H9 (cell line): ENCODE results near the gene GRIA1. TPM values are rescaled to one million over a fixed set of nuclear protein-coding genes. Genes with fewer than 3 reads are reported as not detected.

ENCODE experiments used
- DNase-seq: peaks from one replicate; pipeline ENCODE4 v3.0.0-alpha.2; 2017
- H2AFZ ChIP-seq: one replicate; pipeline ENCODE4 v1.6.1; 2013; ENCODE audit warnings: mild to moderate bottlenecking, low read length, control low read depth, moderate library complexity
- H2AK5ac ChIP-seq: 2 replicates; pipeline ENCODE4 v1.6.1; 2013; ENCODE audit warnings: low read length, control low read depth, mixed read lengths; ENCODE audit not compliant: insufficient read length
- H2BK120ac ChIP-seq: one replicate; pipeline ENCODE4 v1.6.1; 2013; ENCODE audit warnings: low read depth, mild to moderate bottlenecking, low read length, control low read depth, inconsistent platforms; ENCODE audit not compliant: poor library complexity, severe bottlenecking
- H2BK12ac ChIP-seq: 2 replicates; pipeline ENCODE4 v1.6.1; 2013; ENCODE audit warnings: low read length, control low read depth, mixed read lengths, low read depth; ENCODE audit not compliant: insufficient read length
- H2BK15ac ChIP-seq: 2 replicates; pipeline ENCODE4 v1.6.1; 2013; ENCODE audit warnings: low read depth, low read length, control low read depth
- H2BK20ac ChIP-seq: one replicate; pipeline ENCODE4 v1.6.1; 2013; ENCODE audit warnings: low read depth, mild to moderate bottlenecking, low read length, control low read depth, inconsistent platforms; ENCODE audit not compliant: poor library complexity, severe bottlenecking
- H2BK5ac ChIP-seq: 2 replicates; pipeline ENCODE4 v1.6.1; 2013; ENCODE audit warnings: low read length, control low read depth, mixed read lengths; ENCODE audit not compliant: insufficient read length
- H3K14ac ChIP-seq: 2 replicates; pipeline ENCODE4 v1.6.1; 2013; ENCODE audit warnings: low read length, control low read depth; ENCODE audit not compliant: insufficient read depth
- H3K18ac ChIP-seq: 2 replicates; pipeline ENCODE4 v1.6.1; 2013; ENCODE audit warnings: low read depth, mild to moderate bottlenecking, mixed read lengths, low read length, control low read depth; ENCODE audit not compliant: insufficient read length
- H3K23ac ChIP-seq: 2 replicates; pipeline ENCODE4 v1.6.1; 2013; ENCODE audit warnings: low read length, control low read depth, mixed read lengths, low read depth; ENCODE audit not compliant: insufficient read length
- H3K23me2 ChIP-seq: 2 replicates; pipeline ENCODE4 v1.6.1; 2013; ENCODE audit warnings: low read depth, mild to moderate bottlenecking, mixed read lengths, low read length, control low read depth; ENCODE audit not compliant: insufficient read length, poor library complexity, severe bottlenecking
- H3K27ac ChIP-seq: 2 replicates; pipeline ENCODE4 v1.5.1; 2013; ENCODE audit warnings: low read length, control low read depth, mixed read lengths, low read depth; ENCODE audit not compliant: insufficient read length
- H3K27me3 ChIP-seq: 2 replicates; pipeline ENCODE4 v1.6.1; 2013; ENCODE audit warnings: low read length, control low read depth, inconsistent platforms; ENCODE audit not compliant: insufficient read depth
- H3K4ac ChIP-seq: 2 replicates; pipeline ENCODE4 v1.6.1; 2013; ENCODE audit warnings: low read depth, mild to moderate bottlenecking, control low read depth, inconsistent platforms, low read length, moderate library complexity
- H3K4me1 ChIP-seq: 2 replicates; pipeline ENCODE4 v1.6.1; 2013; ENCODE audit warnings: low read length, control low read depth, inconsistent platforms; ENCODE audit not compliant: insufficient read depth
- H3K4me2 ChIP-seq: 2 replicates; pipeline ENCODE4 v1.6.1; 2013; ENCODE audit warnings: low read length, control low read depth, mixed read lengths; ENCODE audit not compliant: insufficient read length, insufficient read depth
- H3K56ac ChIP-seq: 2 replicates; pipeline ENCODE4 v1.6.1; 2013; ENCODE audit warnings: low read depth, mild to moderate bottlenecking, mixed read lengths, low read length, control low read depth; ENCODE audit not compliant: insufficient read length
- H3K79me1 ChIP-seq: 2 replicates; pipeline ENCODE4 v1.6.1; 2013; ENCODE audit warnings: low read depth, mild to moderate bottlenecking, moderate library complexity, low read length, control low read depth, inconsistent platforms; ENCODE audit not compliant: insufficient read depth, poor library complexity, severe bottlenecking
- H3K79me2 ChIP-seq: 2 replicates; pipeline ENCODE4 v1.6.1; 2013; ENCODE audit warnings: low read length, control low read depth, inconsistent platforms; ENCODE audit not compliant: insufficient read depth
- H3K9ac ChIP-seq: 2 replicates; pipeline ENCODE4 v1.6.1; 2013; ENCODE audit warnings: low read length, control low read depth, mixed read lengths; ENCODE audit not compliant: insufficient read length; ENCODE audit errors: extremely low read depth
- H3K9me3 ChIP-seq: one replicate; pipeline ENCODE4 v1.6.1; 2013; ENCODE audit warnings: low read depth, low read length, inconsistent platforms; ENCODE audit not compliant: control insufficient read depth
- H3T11ph ChIP-seq: one replicate; pipeline ENCODE4 v1.6.1; 2013; ENCODE audit warnings: mild to moderate bottlenecking, low read length, control low read depth, inconsistent platforms
- H4K20me1 ChIP-seq: one replicate; pipeline ENCODE4 v1.6.1; 2013; ENCODE audit not compliant: control insufficient read depth, insufficient read length, insufficient read depth
- H4K5ac ChIP-seq: 2 replicates; pipeline ENCODE4 v1.6.1; 2013; ENCODE audit warnings: low read depth, mild to moderate bottlenecking, mixed read lengths, low read length, control low read depth; ENCODE audit not compliant: insufficient read length
- H4K8ac ChIP-seq: replicated peaks from 2 replicates; pipeline ENCODE4 v1.6.1; 2013; ENCODE audit warnings: low read length, control low read depth, mixed read lengths, low read depth; ENCODE audit not compliant: insufficient read length
- H4K91ac ChIP-seq: 2 replicates; pipeline ENCODE4 v1.6.1; 2013; ENCODE audit warnings: low read depth, mild to moderate bottlenecking, moderate library complexity, mixed read lengths, low read length, control low read depth; ENCODE audit not compliant: insufficient read length
- H3K27ac Mint-ChIP-seq, 3 experiments: 2 replicates in 2 of 3; 3 replicates in 1 of 3; pipeline ENCODE4 v1.8.0; 2020 to 2021; ENCODE audit warnings: mixed read lengths in 3 of 3, mild to moderate bottlenecking in 1 of 3, moderate library complexity in 1 of 3
- H3K27me3 Mint-ChIP-seq: 2 replicates; pipeline ENCODE4 v1.8.0; 2021; ENCODE audit warnings: low read depth, mild to moderate bottlenecking, moderate library complexity, mixed read lengths
- H3K36me3 Mint-ChIP-seq, 3 experiments: 2 replicates in 2 of 3; 3 replicates in 1 of 3; pipeline ENCODE4 v1.8.0; 2020 to 2021; ENCODE audit warnings: low read depth in 3 of 3, mixed read lengths in 3 of 3; ENCODE audit not compliant: insufficient read depth in 1 of 3
- H3K4me1 Mint-ChIP-seq, 2 experiments: 2 replicates each; pipeline ENCODE4 v1.8.0; 2020; ENCODE audit warnings: mixed read lengths in 2 of 2
- H3K4me3 Mint-ChIP-seq, 2 experiments: 2 replicates in 1 of 2; 3 replicates in 1 of 2; pipeline ENCODE4 v1.8.0; 2020 to 2021; ENCODE audit warnings: mild to moderate bottlenecking in 2 of 2, mixed read lengths in 2 of 2, moderate library complexity in 1 of 2
- H3K9me3 Mint-ChIP-seq, 2 experiments: 2 replicates in 1 of 2; 3 replicates in 1 of 2; pipeline ENCODE4 v1.8.0; 2020; ENCODE audit warnings: mild to moderate bottlenecking in 2 of 2, mixed read lengths in 2 of 2, moderate library complexity in 1 of 2
- WGBS: extraction: QIAGEN DNeasy Blood & Tissue Kit; methylation state at CpG from one replicate; pipeline ENCODE4 v1.1.7; 2013; ENCODE audit warnings: missing lambda C conversion rate, low lambda C conversion rate, mixed read lengths; ENCODE audit not compliant: insufficient read length; ENCODE audit errors: extremely low coverage; 5-methylcytosine and 5-hydroxymethylcytosine counted together
- total RNA-seq: library from RNA; stranded (reverse); gene quantifications from 2 replicates; pipeline ENCODE4 v1.2.1, GENCODE V29; 2021
- TF ChIP-seq, protein P1 (sequence below): fragments of 200-600 bp; sonication (generic); conservative IDR thresholded peaks from 3 replicates; pipeline ENCODE4 v1.8.0; 2021; ENCODE audit warnings: antibody characterized with exemption, mild to moderate bottlenecking

GRIA1 gene
- total RNA-seq, 1 experiment from 2014 or later: 0.52 TPM

GRCh38 chr5:153796527-153796926 is 306.1 kb downstream of the GRIA1 start:
- H2AFZ ChIP-seq: no peak overlapping the region
- H3K23ac ChIP-seq: no peak overlapping the region
- H2BK5ac ChIP-seq: no peak overlapping the region
- H4K8ac ChIP-seq: no peak overlapping the region
- no peak overlapping the region for H3K27ac ChIP-seq
- H2BK15ac ChIP-seq: no peak overlapping the region
- TF ChIP-seq, protein P1, sequence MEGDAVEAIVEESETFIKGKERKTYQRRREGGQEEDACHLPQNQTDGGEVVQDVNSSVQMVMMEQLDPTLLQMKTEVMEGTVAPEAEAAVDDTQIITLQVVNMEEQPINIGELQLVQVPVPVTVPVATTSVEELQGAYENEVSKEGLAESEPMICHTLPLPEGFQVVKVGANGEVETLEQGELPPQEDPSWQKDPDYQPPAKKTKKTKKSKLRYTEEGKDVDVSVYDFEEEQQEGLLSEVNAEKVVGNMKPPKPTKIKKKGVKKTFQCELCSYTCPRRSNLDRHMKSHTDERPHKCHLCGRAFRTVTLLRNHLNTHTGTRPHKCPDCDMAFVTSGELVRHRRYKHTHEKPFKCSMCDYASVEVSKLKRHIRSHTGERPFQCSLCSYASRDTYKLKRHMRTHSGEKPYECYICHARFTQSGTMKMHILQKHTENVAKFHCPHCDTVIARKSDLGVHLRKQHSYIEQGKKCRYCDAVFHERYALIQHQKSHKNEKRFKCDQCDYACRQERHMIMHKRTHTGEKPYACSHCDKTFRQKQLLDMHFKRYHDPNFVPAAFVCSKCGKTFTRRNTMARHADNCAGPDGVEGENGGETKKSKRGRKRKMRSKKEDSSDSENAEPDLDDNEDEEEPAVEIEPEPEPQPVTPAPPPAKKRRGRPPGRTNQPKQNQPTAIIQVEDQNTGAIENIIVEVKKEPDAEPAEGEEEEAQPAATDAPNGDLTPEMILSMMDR: no peak
- WGBS: no CpG with 5 or more reads among the region's 2 CpGs
- H3K4me1 ChIP-seq: no peaks in the 10 kb centered on the region
- no peak for DNase-seq
- H3K4me1 Mint-ChIP-seq: peaks cover 7 to 8% of the 10 kb centered on the region in 2 experiments; a peak in 2 of 4 replicates
- no peak overlapping the region for H2BK12ac ChIP-seq
- H3K4ac ChIP-seq: no peak overlapping the region
- no peak overlapping the region for H4K5ac ChIP-seq
- no peaks in the 10 kb centered on the region for H3K9me3 ChIP-seq
- no peaks in the 10 kb centered on the region for H3K23me2 ChIP-seq
- no peaks in the 10 kb centered on the region for H3K79me1 ChIP-seq
- H3K56ac ChIP-seq: no peak overlapping the region
- no peaks in the 10 kb centered on the region for H3K79me2 ChIP-seq
- H3K4me3 Mint-ChIP-seq: no peak overlapping the region
- no peak overlapping the region for H3K14ac ChIP-seq
- H3K18ac ChIP-seq: no peak overlapping the region
- H2AK5ac ChIP-seq: no peak overlapping the region
- H3K9me3 Mint-ChIP-seq: no peaks in the 10 kb centered on the region
- no peaks in the 10 kb centered on the region for H3K27me3 Mint-ChIP-seq
- H3K4me2 ChIP-seq: no peak overlapping the region
- H3K27ac Mint-ChIP-seq: no peak overlapping the region; a peak in 1 of 7 replicates
- no peak overlapping the region for H3K9ac ChIP-seq
- H3K36me3 Mint-ChIP-seq: no peaks in the 10 kb centered on the region
- no peak overlapping the region for H4K91ac ChIP-seq
- H3K27me3 ChIP-seq: no peaks in the 10 kb centered on the region
- no peak overlapping the region for H3T11ph ChIP-seq
- no peaks in the 10 kb centered on the region for H4K20me1 ChIP-seq
- no peak overlapping the region for H2BK20ac ChIP-seq
- H2BK120ac ChIP-seq: no peak overlapping the region
